ENCODE data around the gene FBXL12. TPM values are rescaled to one million over a fixed set of nuclear protein-coding genes. Genes with fewer than 3 reads are reported as not detected.
A peak's percentile ranks its signal among the peaks of the same experiment; 100 is the strongest.
"Not testable (repeated sequence)": the region's sequence is repeated elsewhere in the genome, so short reads cannot be mapped to it uniquely, and the experiment has no call there.

Gene FBXL12
- total RNA-seq, 2 experiments from 2014 or later = 20.9 to 25.6 TPM

DNA sequence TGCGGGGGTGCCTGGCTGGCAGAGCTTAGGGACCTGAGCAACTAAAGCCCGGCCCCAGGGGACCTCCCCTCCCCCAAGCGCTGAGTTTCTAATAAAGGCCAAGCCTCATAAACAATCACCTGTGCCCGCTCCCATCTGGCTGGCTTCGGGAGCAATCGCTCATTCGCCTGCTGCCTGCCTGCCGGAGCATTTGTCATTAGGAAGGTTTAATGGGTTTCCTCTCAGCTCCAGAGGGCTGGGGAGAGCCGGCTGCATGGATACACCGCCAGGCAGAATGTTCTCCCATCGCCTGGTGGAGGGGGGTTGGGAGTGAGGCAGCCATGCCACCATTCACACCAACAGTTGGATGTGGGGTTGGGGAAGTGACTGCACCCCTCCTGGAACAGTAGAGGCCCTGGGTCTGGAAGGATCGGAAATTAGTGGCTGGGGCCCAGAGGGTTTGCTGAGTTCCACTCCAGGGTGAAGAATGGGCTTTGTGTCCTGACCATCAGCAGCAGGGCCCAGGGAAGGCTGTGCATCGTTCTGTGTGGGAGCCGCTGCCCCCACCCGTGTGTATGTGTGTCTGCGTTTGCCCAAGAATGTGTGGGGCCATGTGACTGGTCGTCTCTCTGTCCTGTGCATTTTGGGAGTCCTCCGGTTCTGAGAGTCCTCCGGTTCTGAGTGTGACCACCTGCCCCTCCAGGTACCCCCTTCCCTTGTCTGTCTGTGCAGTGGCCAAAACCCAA, 31.5 kb upstream of the FBXL12 start:
- no peak for DNase-seq
- H3K9me3 Mint-ChIP-seq = no peaks in the 10 kb centered on the region
- H3K27ac Mint-ChIP-seq = no peak overlapping the region
- H3K4me3 Mint-ChIP-seq = no peak overlapping the region
- H3K36me3 Mint-ChIP-seq (ENCODE audit: low read depth) = peaks cover 13% of the 10 kb centered on the region
- no peaks in the 10 kb centered on the region for H3K27me3 Mint-ChIP-seq
- peaks cover 27% of the 10 kb centered on the region for H3K4me1 Mint-ChIP-seq
- CTCF ChIA-PET = no interaction called here
- POLR2A ChIA-PET = no interaction called here

DNA sequence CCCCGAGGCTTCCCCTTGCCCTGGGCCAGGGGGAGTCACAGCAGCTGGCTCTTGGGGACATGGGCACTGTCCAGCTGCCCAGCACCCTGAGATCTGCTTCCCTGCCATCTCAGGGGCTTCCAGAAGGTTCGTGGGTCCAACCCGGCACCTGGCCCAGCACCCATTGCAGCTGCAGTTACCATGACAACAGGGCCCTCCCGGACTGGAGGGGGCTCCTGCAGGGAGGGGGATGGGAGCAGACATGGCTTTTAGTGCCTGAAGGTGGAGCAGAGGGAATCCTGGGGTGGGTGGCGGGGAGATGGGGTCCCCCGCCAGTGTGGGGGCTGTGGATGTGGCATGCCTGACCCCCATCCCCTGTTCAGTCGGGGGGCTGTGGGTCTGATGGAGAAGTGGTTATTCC, 30.9 kb upstream of the FBXL12 start:
- CTCF ChIA-PET = no interaction called here
- H3K9me3 Mint-ChIP-seq = no peaks in the 10 kb centered on the region

DNA sequence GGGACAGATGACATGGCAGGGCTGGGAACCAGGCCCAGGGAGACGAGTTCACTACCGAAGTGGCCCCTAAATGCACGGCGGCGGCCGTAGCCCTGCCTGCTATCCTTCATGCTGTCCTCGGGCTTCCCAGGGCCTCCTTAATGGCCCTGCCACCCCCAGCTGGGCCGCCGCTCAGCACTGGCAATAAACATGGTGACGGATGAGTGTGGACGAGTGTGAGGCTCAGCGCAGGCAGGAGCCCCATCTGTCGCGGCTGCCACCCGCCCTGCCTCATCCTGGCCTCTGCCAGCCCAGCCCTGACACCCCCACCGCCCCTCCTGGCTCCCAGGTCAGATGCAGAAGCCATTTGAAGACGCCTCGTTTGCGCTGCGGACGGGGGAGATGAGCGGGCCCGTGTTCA, 29.9 kb upstream of the FBXL12 start:
- peaks cover 24% of the 10 kb centered on the region for H3K4me1 Mint-ChIP-seq
- POLR2A ChIA-PET = no interaction called here
- DNase-seq = no peak
- no peak overlapping the region for H3K27ac Mint-ChIP-seq
- H3K27me3 Mint-ChIP-seq = no peaks in the 10 kb centered on the region
- no peak overlapping the region for H3K4me3 Mint-ChIP-seq
- CTCF ChIA-PET = interaction anchor here (1.8 kb wide), 1 partner anchor 10 kb away, joined by 6 read pairs; no protein-coding TSS in a partner anchor
- no peaks in the 10 kb centered on the region for H3K9me3 Mint-ChIP-seq
- peaks cover 19% of the 10 kb centered on the region for H3K36me3 Mint-ChIP-seq (ENCODE audit: low read depth)

More for the DNA sequence above, 30.9 kb upstream of the FBXL12 start:
- H3K4me1 Mint-ChIP-seq = peaks cover 29% of the 10 kb centered on the region
- H3K36me3 Mint-ChIP-seq (ENCODE audit: low read depth) = peaks cover 17% of the 10 kb centered on the region
- H3K27me3 Mint-ChIP-seq = no peaks in the 10 kb centered on the region
- POLR2A ChIA-PET = no interaction called here
- H3K27ac Mint-ChIP-seq = no peak overlapping the region
- no peak for DNase-seq
- H3K4me3 Mint-ChIP-seq = no peak overlapping the region

DNA sequence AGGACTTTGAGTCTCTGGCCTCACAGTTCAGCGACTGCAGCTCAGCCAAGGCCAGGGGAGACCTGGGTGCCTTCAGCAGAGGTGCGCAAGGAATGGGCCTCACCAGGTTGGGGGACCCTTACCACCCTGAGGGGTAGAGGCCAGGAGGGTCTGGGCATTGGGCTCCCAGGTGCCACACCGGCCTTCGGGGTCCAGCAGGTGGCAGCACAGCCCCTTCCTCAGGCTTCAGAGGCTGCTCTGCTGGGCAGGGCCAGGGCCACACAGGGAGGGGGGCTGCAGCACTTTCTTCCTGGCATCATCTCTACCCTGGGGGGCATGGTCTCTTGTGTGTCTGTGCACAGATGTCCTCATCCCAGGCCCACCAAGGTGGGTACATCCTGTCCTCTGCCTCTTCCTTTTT, 29.2 kb upstream of the FBXL12 start:
- Mint-ChIP-seq H3K4me3 (no peak overlapping the region), H3K36me3 (ENCODE audit: low read depth) (peaks cover 25% of the 10 kb centered on the region), H3K27me3 (no peaks in the 10 kb centered on the region), H3K27ac (no peak overlapping the region), H3K9me3 (no peaks in the 10 kb centered on the region), H3K4me1 (peaks cover 23% of the 10 kb centered on the region)
- CTCF ChIA-PET = interaction anchor here (0.7 to 1.8 kb wide), 2 partner anchors 11 kb away, joined by 3 to 6 read pairs; no protein-coding TSS in a partner anchor
- DNase-seq = peak; percentile 51
- POLR2A ChIA-PET = no interaction called here

DNA sequence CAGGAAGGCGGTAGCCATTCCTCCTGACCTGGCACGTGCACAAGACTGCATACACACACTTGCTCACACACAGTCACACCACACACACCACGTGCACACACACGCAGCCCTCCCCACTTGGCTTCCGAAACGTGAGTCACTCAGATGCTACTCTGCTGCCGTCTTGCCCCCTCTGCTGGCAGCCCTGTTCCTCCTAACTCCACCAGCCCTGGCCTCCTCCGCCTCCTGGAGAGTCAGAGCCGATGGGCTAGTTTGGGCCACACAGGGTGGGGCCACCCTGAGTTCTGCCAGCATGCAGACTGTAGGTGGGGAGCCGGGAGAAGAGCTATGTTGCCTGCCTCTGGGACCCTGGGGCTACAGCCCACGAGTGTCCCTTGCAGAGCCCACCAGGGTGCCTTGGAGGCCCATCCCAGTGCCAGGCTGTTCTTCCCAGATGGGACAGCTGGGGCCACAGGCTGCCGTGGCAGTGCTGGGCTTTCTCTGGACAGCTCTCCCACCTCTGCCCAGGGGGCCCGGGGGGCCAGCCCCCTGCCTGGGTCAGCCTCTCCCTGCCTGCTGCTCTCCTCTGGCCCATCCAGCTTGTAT, 28.3 kb upstream of the FBXL12 start:
- CTCF ChIA-PET = interaction anchor here (0.7 to 2.4 kb wide), 4 partner anchors 10 to 19 kb away, joined by 3 to 6 read pairs (median 4); partner anchors contain the start of gene UBL5
- POLR2A ChIA-PET = no interaction called here
- Mint-ChIP-seq H3K27me3 (no peaks in the 10 kb centered on the region), H3K9me3 (no peaks in the 10 kb centered on the region), H3K4me3 (no peak overlapping the region), H3K27ac (peak overlapping the region; percentile 78), H3K4me1 (peaks cover 20% of the 10 kb centered on the region), H3K36me3 (ENCODE audit: low read depth) (peaks cover 34% of the 10 kb centered on the region)
- DNase-seq = peak; percentile 56

DNA sequence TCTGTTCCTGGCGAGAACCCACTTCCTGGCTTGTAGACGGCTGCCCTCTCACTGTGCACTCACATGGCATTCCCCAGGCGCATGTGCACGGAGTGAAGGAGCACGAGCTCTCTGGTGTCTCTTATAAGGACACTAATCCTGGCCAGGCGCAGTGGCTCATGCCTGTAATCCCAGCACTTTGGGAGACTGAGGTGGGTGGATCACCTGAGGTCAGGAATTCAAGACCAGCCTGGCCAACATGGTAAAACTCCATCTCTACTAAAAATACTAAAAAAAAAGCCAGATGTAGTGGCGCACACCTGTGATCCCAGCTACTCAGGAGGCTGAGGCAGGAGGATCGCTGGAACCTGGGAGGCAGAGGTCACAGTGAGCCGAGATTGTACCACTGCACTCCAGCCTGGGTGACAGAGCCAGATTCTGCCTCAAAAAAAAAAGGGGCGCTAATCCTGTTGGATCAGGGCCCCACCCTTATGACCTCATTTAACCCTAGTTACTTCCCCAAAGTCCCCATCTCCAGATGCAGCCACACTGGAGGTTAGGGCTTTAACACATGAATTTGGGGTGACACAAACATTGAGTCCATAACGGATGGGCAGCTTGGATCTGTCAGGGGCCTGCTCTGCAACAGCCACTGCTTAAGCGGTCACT, 24.9 kb upstream of the FBXL12 start:
- H3K27me3 Mint-ChIP-seq, H3K27ac Mint-ChIP-seq, H3K9me3 Mint-ChIP-seq, DNase-seq, H3K4me3 Mint-ChIP-seq: not testable (repeated sequence)
- Mint-ChIP-seq H3K4me1 (peaks cover 17% of the 10 kb centered on the region), H3K36me3 (ENCODE audit: low read depth) (peaks cover 61% of the 10 kb centered on the region)
- ChIA-PET POLR2A (interaction anchor here (0.6 kb wide), 1 partner anchor 503 kb away, joined by 4 read pairs; no protein-coding TSS in a partner anchor), CTCF (interaction anchor here (0.6 kb wide), 1 partner anchor 484 kb away, joined by 4 read pairs; no protein-coding TSS in a partner anchor)

DNA sequence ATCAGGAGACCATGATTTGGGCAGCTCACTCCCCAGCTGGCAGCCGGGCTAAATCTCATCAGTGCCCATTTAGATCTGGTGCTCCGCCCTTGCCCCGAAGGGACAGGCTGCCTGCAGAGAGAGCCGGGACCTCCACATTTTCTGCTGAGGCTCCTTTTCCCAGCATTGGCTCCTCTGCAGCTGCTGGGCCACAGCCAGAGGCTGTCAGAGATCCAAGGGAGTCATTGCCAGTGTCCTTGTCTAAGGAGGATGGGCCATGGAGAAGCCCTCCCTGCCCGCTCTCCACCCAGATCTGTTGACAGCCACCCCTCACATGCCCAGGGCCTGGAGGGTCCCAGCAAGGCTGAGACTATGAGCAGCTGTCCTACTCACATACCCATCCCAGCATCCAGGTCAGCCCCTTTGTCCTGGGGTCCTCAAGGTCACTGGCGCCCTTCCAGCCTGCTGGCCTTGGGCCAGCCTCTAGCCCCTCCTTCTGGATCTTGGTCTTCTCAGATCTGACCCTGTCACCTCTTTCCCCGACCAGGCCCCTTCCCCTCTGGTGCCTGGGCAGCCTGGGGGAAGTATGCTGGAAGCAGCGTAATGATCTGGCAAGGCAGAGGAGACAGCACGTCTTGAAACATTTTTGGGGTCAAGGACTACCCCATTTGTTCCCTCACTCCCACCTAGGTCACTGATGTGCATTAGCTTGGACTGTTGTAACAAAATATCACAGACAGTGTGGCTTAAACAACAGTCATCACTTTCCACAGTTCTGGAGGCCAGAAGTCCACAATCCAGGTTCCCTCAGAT, 24.2 kb upstream of the FBXL12 start:
- Mint-ChIP-seq H3K4me1 (peaks cover 20% of the 10 kb centered on the region), H3K9me3 (no peaks in the 10 kb centered on the region), H3K4me3 (no peak overlapping the region), H3K36me3 (ENCODE audit: low read depth) (peaks cover 65% of the 10 kb centered on the region), H3K27ac (no peak overlapping the region), H3K27me3 (no peaks in the 10 kb centered on the region)
- ChIA-PET POLR2A (no interaction called here), CTCF (no interaction called here)
- no peak for DNase-seq

DNA sequence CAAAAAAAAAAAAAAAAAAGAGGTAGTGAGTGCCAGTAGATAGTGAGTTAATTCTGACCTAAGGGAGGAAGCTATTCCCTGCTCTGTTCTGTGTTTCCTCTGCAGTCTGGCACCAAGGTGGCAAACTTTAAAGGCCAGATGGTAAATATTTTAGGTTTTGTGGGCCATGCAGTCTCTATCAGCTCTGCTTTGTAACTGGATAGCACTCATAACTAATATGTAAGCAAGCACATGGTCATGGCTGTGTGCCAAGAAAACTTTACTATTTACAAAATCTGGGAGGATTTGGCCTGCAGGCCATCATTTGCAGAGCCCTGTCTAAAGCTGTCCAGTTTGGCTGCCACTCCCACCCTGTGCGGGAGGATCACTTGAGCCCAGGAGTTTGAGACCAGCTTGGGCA, 20.5 kb upstream of the FBXL12 start:
- peaks cover 23% of the 10 kb centered on the region for H3K4me1 Mint-ChIP-seq
- peaks cover 55% of the 10 kb centered on the region for H3K36me3 Mint-ChIP-seq (ENCODE audit: low read depth)
- no peak overlapping the region for H3K27ac Mint-ChIP-seq
- H3K27me3 Mint-ChIP-seq = no peaks in the 10 kb centered on the region
- no peak overlapping the region for H3K4me3 Mint-ChIP-seq
- no peaks in the 10 kb centered on the region for H3K9me3 Mint-ChIP-seq
- no peak for DNase-seq
- CTCF ChIA-PET = interaction anchor here (0.5 to 1.4 kb wide), 2 partner anchors 30 to 403 kb away, joined by 3 to 6 read pairs; no protein-coding TSS in a partner anchor
- POLR2A ChIA-PET = no interaction called here

DNA sequence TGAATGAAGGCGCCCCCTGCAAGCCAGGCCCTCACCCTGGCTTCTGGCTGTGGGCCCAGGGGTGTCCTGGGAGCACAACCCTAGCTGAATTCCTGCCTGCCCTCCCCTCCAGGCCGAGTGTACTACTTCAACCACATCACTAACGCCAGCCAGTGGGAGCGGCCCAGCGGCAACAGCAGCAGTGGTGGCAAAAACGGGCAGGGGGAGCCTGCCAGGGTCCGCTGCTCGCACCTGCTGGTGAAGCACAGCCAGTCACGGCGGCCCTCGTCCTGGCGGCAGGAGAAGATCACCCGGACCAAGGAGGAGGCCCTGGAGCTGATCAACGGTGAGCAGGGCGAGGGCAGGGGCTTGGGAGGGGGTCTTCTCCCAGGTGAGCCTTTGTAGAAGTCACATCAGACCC, 19.4 kb upstream of the FBXL12 start:
- POLR2A ChIA-PET = no interaction called here
- no peak for DNase-seq
- Mint-ChIP-seq H3K4me3 (no peak overlapping the region), H3K36me3 (ENCODE audit: low read depth) (peaks cover 45% of the 10 kb centered on the region), H3K4me1 (peaks cover 23% of the 10 kb centered on the region), H3K9me3 (no peaks in the 10 kb centered on the region), H3K27ac (no peak overlapping the region), H3K27me3 (no peaks in the 10 kb centered on the region)
- CTCF ChIA-PET = no interaction called here

DNA sequence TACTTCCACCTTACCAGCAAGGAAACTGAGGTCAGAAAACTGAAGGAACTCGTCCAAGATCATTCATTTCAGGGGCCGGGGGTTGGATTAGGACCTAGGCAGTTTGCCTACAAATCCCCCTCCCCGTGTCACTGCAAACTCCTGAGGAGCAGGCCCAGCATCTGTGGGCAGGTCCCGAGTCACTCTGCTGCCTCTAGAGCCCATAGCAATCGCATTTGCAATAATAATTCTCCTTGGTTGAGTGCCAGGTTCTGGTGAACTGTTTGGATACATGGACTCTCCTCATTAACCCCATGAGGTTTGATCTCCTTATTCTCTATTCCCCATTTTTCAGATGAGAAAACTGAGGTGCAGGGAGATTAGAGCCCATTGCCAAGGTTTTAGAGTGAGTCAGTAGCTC, 17.1 kb upstream of the FBXL12 start:
- Mint-ChIP-seq H3K4me3 (peak overlapping the region; percentile 93), H3K27me3 (no peaks in the 10 kb centered on the region)
- CTCF ChIA-PET = interaction anchor here (1.0 kb wide), 1 partner anchor 12 kb away, joined by 3 read pairs; no protein-coding TSS in a partner anchor

DNA sequence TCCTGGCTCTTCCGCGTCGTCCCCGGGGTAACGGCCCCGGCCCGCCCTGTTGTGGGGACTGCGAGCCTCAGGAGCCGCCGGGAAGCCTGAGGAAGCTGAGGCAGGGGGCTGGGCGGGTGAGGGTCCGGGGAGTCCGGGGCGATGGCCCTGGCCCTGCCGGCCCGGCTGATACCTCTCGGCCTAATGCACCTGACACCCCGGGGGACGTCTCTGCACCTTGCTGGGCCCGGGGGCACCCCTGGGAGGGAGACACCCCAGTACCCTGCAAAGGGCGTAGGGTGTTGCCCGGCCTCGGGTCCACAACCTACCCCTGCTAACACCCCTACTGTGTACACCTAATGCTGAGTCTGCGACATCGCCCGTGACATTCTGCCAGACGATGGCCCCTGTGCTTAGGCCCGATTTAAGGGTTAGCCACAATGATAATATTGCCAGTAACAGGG, 16.6 kb upstream of the FBXL12 start:
- DNase-seq = no peak
- H3K9me3 Mint-ChIP-seq = no peaks in the 10 kb centered on the region
- H3K36me3 Mint-ChIP-seq (ENCODE audit: low read depth) = peaks cover 20% of the 10 kb centered on the region
- peak overlapping the region; percentile 90 for H3K27ac Mint-ChIP-seq
- ChIA-PET CTCF (interaction anchor here (0.7 to 1.6 kb wide), 2 partner anchors 10 to 32 kb away, joined by 4 to 5 read pairs; no protein-coding TSS in a partner anchor), POLR2A (no interaction called here)
- peak overlapping the region; percentile 93 for H3K4me3 Mint-ChIP-seq
- peaks cover 24% of the 10 kb centered on the region for H3K4me1 Mint-ChIP-seq
- no peaks in the 10 kb centered on the region for H3K27me3 Mint-ChIP-seq

More for the DNA sequence above, 17.1 kb upstream of the FBXL12 start:
- peak overlapping the region; percentile 90 for H3K27ac Mint-ChIP-seq
- DNase-seq = no peak
- H3K4me1 Mint-ChIP-seq = peaks cover 24% of the 10 kb centered on the region
- H3K9me3 Mint-ChIP-seq = no peaks in the 10 kb centered on the region
- POLR2A ChIA-PET = no interaction called here
- H3K36me3 Mint-ChIP-seq (ENCODE audit: low read depth) = peaks cover 24% of the 10 kb centered on the region

DNA sequence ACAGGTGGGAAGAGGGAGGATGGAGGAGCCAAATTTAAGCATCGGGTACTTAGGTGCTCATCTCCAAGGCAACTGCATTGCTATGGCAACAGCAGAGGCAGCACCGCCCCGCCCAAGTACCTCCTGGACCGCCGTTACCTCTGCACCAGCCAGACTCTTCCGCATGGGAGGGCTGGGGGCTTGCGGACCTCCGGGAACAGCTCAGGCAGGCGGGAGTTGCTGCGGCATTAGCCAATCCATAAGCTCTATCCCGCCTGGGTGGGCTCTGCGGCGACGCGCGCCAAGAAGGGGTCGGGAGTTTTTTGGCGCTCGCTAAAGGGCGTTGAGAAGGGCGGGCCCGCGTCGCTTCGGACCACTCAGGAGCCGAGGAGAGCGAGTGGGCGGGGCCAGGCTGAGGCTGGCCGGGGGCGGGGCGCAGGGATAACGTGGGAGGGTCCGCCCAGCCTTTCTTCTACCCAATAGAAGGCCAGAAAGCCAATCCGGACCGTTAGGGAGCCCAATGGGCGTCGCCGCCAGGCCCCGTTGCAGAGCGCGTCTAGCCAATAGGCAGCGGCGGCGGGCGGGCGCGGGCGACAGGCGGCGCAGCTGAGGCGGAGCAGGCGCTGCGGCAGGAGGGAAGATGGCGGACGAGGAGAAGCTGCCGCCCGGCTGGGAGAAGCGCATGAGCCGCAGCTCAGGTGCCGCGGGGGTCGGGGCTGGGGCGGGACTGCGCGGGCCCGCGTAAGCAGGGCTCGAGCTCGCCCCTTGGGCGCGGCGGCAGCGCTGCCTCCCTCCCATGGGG, 16.0 kb upstream of the FBXL12 start, which contains the start of gene PIN1:
PIN1 (plus strand) TSS at position 593 of the 781 bp plus-strand sequence; CDS start at position 620, 27 bp downstream.
- ChIA-PET CTCF (interaction anchor here (0.7 to 1.6 kb wide), 2 partner anchors 11 to 33 kb away, joined by 4 to 5 read pairs; no protein-coding TSS in a partner anchor), POLR2A (no interaction called here)
- H3K27ac Mint-ChIP-seq = peak within 1 kb of the TSS; percentile 92
- peaks cover 29% of the 10 kb centered on the region for H3K4me1 Mint-ChIP-seq
- H3K36me3 Mint-ChIP-seq (ENCODE audit: low read depth) = peaks cover 21% of the 10 kb centered on the region
- peak; percentile 99 for DNase-seq
- H3K27me3 Mint-ChIP-seq = no peaks in the 10 kb centered on the region
- H3K9me3 Mint-ChIP-seq = no peaks in the 10 kb centered on the region
- peak within 1 kb of the TSS; percentile 93 for H3K4me3 Mint-ChIP-seq

Data from activated CD4-positive, alpha-beta T cell treated with anti-CD3 and anti-CD28 coated beads, Interleukin-2, amount 10 ng/mL, durations not matched to agents 7 days and 5 days (primary cell).